HG03103 (cell line): ENCODE measurements around the gene EMID1.
"Not testable (repeated sequence)": the region's sequence is repeated elsewhere in the genome, so short reads cannot be mapped to it uniquely, and the experiment has no call there.

ENCODE experiments used
- ATAC-seq: cut with Tn5 transposase; IDR thresholded peaks from one replicate; pipeline ENCODE4 v1.9.1; 2021; ENCODE audit warnings: low read depth; ENCODE audit not compliant: unreplicated experiment

The EMID1 gene

DNA sequence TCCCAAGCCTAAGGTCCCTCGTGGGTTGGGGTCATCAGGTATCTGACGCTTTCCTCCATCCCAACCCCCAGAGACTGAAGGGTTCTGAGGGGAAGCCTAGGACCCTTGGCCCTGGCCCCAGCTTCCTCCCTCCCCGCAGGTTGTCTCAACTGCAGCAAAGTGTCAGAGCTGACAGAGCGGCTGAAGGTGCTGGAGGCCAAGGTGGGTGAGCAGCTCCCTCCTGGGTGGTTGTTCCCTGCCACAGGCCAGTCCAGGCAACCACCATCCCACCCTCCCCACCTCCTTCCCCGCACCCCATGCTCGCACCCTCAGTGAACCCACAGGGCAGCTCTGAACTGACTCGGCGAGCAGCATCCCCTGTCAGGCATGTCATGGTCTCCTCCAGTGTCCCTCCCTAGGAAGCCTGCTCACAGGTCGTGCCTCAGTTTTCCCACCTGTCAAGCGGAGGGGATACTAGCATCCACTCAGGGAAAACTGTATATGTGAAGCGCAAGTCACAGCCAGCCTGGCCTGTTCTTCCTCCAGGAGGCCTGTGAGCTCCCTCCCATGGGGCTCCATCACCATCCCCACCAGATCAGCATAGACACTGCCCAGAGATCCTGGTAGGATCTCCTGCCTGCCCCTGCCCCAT, 20.8 kb downstream of the EMID1 start:
- ATAC-seq = no peak

DNA sequence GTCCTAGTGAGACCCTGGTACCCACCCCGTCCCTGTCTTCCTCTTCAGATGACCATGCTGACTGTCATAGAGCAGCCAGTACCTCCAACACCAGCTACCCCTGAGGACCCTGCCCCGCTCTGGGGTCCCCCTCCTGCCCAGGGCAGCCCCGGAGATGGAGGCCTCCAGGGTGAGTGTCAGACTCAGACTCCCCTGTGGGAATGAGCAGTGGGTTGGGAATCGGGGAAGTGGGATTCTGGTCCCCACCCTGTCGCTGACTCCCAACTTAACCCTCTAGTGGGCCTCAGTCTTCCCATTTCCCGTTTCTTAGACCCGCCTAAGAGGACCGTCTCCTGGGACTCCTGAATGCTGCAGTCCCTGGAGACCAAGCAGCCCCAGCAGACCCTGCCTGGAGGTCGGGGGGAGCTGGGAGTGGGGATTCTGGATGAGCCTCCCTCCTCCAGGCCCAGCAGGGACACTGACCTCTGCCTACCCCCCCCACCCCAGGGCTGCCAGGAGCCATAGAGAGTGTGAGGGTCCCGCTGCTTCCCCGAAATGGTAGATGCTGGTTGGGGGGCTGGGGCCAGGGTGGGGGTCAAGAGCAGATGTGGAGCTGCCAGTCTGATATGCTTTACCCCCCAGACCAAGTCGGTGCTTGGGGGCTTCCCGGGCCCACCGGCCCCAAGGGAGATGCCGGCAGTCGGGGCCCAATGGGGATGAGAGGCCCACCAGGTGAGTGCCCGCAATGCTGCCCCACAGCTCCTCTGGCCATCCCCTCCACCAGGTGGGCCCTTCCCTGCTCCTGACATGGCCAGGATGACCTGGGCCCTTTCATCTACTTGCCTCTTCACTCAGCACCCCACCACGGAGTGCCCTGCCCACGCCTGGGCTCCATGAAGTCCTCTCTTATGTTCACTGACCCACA, 25.5 kb downstream of the EMID1 start:
- ATAC-seq = no peak

DNA sequence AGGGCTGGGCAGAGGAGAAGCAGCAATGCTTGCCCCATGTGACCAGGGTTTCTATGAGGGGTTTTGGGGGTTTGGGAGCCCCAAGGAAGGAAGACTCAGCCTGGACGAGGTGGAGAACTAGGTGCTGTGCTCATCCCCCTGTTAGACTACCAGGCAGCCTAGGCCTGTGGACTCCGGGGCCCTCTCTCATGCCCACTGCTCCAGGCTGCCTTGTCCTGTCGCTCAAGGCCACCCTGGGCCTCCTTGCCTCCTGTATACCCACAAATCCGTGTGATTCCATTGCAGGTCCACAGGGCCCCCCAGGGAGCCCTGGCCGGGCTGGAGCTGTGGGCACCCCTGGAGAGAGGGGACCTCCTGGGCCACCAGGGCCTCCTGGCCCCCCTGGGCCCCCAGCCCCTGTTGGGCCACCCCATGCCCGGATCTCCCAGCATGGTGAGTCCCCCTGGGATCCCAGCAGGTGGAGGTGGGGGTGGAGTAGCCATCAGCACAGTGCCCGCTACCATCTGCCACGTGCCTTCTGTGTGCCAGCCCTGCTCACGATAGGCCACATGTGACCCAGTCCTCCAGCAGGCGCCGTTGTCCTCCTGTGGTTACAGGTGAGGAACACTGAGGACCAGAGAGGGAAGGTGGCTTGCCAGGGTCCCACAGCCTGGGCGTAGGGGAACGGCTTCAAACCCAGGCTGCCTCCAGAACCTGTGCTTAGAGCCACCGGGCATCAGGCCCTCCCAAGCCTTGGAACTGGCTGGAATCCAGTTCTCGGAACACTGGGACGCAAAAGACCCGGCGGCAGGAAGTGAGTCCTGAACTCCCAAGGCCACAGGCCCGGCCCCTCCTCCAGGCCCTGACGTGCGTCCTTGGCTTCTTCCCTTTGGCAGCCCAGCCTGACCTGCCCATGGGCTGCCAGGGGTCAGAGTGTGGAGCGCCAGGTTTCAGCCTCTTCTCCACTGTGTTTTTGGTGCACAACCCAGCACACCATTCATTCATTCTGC, 26.6 kb downstream of the EMID1 start:
- no peak for ATAC-seq

GRCh38 chr22:29233277-29233877, 27.7 kb downstream of the EMID1 start:
- no peak for ATAC-seq

- not testable (repeated sequence) for ATAC-seq
Observed at GRCh38 chr22:29240481-29240880, 34.8 kb downstream of the EMID1 start.

DNA sequence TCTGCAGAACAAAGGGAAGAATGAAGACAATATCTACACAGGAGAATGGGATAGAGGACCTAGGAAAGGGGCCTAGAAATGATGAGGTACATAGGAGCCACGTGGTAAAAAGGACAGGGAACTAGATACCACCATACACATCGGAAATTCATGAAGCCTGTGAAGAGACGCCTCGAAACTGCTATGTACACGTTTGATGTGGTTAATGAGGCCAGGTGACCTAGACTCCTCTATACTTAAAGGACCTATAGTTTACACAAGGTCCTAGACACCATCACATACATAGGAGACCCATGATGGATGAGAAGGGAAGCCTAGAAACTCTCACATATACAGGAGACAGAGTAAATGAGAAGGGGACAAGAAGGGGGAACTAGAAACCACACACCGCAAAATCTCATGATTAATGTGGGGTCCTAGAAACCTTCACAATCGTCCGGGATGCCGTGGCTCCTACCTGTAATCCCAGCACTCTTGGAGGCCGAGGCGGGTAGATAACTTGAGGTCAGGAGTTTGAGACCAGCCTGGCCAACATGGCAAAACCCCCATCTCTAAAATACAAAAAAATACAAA, 38.3 kb downstream of the EMID1 start:
- no peak for ATAC-seq

DNA sequence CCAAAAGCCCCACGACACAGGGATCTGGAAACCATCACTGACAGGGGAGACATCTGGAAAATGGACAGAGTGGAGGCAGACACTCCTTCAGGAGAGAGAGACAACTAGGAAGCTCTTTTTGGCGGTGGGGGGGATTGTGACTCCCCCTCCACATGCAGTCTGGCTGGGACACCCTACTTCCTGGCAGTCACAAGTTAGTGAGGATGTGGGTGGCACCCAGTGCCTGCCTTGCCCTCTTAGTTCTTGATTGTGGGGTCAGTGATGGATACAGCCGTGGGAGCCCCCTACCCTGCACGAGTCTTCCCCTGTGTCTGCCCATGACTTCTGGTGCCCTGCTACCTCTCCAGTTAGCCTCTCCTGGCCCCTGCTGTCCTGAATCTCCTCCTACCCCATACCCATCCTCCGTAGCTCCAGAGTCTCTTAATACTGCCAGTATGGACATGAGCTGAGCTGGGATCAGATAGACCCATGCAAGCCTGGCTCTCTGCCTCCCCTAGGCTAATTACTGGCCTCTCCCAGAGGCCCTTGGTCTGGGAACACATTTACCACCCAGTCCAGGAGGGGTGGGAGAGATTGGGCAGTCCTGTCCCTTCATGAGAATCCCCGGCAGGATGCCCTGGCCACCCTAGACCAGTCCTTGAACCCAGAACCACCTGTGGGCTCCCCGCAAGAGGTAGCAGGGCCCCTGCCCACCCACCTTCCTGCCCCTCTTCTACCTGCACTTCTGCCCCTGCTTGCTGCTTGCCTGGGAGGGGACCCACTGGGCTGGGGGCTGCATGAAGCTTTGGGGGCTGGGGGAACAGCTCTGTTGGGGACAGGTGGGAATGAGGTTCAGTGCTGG, 39.3 kb downstream of the EMID1 start:
- no peak for ATAC-seq

- no peak for ATAC-seq
Observed at GRCh38 chr22:29245626-29246385, 40.1 kb downstream of the EMID1 start.

DNA sequence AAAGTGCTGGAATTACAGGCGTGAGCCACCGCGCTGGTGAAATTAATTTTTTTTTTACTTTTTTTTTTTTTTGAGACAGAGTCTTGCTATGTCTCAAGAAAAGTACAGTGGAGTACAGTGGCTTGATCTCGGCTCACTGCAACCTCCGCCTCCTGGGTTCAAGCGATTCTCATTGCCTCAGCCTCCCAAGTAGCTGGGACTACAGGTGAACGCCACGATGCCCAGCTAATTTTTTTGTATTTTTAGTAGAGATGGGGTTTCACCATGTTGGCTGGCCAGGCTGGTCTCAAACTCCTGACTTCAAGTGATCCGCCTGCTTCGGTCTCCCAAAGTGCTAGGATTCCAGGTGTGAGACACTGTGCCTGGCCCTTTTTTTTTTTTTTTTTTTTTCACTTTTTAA, 42.2 kb downstream of the EMID1 start:
- not testable (repeated sequence) for ATAC-seq

GRCh38 chr22:29251265-29251664, 45.6 kb downstream of the EMID1 start:
- ATAC-seq = no peak

GRCh38 chr22:29251981-29252911, 46.5 kb downstream of the EMID1 start:
- ATAC-seq = no peak

DNA sequence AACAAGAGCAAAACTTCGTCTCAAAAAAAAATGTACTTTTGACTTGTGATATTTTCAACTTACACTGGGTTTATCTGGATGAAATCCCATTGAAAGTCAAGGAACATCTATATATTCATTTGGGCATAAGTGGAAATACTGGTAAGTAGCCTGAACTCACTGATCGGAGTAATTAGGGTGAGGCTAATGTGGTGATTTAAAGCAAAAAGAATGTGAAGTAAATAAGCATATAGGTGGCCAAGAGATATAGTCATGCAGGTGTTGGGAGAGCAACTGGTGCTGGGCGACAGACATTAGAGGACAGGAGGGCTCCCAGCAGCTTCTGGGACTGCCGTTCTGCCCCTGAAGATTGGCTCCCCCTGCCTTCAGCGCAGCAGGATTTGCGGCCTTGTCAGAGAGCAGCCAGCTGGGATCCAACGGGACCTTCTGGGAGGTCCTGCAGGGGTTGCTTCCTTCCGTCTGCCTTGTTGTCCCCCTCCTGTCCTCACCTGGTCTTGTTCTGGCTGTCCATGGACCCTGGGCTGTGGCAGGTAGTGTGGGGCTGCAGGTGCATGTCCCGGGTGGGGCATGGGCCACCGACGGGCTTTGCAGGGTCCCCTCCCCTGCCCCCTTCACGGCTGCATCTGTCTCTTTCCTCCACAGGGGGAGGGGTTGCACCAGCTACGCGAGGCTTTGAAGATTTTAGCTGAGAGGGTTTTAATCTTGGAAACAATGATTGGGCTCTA, 48.0 kb downstream of the EMID1 start:
- no peak for ATAC-seq

DNA sequence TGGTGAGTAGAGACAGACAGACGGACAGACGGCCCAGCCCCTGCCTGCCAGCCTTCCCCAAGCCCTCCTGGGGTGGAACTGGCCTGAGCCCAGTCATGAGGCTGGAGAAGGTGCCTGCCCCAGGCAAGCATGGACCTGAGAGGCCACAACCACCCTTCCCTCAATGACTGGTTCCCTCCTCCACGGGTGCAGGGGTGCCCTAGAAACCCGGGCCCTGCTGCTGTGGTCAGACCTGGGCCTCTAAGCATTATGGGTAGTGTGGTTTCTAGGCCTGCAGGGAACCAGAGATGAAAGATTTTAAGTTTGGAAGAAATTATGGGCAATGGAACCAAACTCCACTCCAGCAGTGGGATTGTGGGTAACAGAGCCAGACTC, 48.6 kb downstream of the EMID1 start:
- ATAC-seq = no peak

GRCh38 chr22:29255064-29255621, 49.4 kb downstream of the EMID1 start:
- ATAC-seq = no peak

DNA sequence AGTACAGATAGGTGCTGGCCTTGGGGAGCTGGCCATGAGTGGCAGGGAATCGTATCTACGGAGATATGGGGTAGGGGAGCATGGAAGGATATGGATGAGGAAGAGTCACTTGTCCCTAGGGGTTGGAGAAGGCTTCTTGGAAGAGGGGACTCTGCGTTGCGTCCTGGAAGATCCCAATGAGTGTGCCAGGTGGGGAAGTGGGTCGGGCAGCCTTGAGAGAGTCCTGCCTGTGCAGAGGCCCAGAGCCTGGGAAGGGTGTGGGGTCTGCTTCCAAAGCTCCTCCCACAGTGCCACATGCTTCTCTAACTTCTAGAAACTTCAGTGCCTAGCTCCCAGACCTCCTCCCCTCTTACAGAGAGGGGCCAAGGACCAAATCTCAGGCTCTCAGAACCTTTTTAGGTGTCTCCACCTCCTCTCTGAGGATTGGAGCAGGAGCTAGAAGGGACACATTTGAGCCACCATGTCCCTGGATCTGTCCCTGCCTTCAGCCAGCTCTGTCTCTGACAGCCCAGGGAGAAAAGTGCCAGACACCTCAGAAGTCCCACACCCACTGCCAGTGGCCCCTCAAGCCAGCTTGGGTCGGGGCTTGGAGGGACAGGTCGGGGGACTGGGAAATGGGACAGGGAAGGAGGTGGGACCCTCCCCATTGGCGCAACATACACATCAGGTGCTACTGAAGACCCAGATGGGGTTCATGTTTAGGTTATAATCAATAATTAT, 51.1 kb downstream of the EMID1 start:
- ATAC-seq = no peak

DNA sequence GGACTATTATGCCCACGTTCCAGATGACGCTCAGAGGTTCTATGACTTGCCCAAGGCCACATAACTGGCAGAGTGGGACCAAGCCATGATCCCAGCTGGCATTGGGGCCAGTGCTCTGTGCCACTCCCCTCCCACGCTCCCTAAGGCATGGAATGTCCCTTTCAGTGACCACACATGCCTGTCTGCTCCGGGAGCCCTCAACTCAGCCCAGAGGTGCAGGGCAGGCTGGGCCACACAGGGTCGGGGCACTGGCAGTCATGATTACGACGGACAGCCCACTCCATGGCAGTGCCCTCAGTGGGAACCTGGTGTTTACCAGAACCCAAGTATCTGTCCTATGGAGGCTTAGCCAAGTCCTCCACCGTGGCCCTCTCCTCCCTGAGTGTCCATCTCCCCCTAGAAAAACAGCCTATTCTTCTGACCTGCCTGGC, 52.1 kb downstream of the EMID1 start:
- ATAC-seq = no peak
